ENCODE data around the gene ITIH5.
A peak's percentile ranks its signal among the peaks of the same experiment; 100 is the strongest.

ITIH5 gene

GRCh38 chr10:7561216-7561893 is 105.4 kb downstream of the ITIH5 start:
- TF ChIP-seq CTCF (conservative IDR thresholded peaks at IDR 0.05; ENCODE audit: low read length): no peak
- H3K4me3 ChIP-seq (ENCODE audit: low read length): no peak overlapping the region
- peak; percentile 47 for DNase-seq (ENCODE audit: low read depth)

- no peak for DNase-seq (ENCODE audit: low read depth)
Observed at GRCh38 chr10:7560519-7560918, 106.2 kb downstream of the ITIH5 start.

GRCh38 chr10:7559386-7559785 is 107.4 kb downstream of the ITIH5 start:
- DNase-seq (ENCODE audit: low read depth): peak; percentile 22
- TF ChIP-seq CTCF (conservative IDR thresholded peaks at IDR 0.05; ENCODE audit: low read length): no peak
- H3K4me3 ChIP-seq (ENCODE audit: low read length): no peak overlapping the region

More at GRCh38 chr10:7560519-7560918, 106.2 kb downstream of the ITIH5 start:
- no peak overlapping the region for H3K4me3 ChIP-seq (ENCODE audit: low read length)
- no peak for TF ChIP-seq CTCF (conservative IDR thresholded peaks at IDR 0.05; ENCODE audit: low read length)

GRCh38 chr10:7558036-7558435 is 108.7 kb downstream of the ITIH5 start:
- peak; percentile 17 for DNase-seq (ENCODE audit: low read depth)
- no peak for TF ChIP-seq CTCF (conservative IDR thresholded peaks at IDR 0.05; ENCODE audit: low read length)

GRCh38 chr10:7553531-7553930 is 113.2 kb downstream of the ITIH5 start:
- no peak overlapping the region for H3K4me3 ChIP-seq (ENCODE audit: low read length)
- TF ChIP-seq CTCF (conservative IDR thresholded peaks at IDR 0.05; ENCODE audit: low read length): no peak
- no peak for DNase-seq (ENCODE audit: low read depth)

More at GRCh38 chr10:7558036-7558435, 108.7 kb downstream of the ITIH5 start:
- H3K4me3 ChIP-seq (ENCODE audit: low read length): no peak overlapping the region

- no peak for TF ChIP-seq CTCF (conservative IDR thresholded peaks at IDR 0.05; ENCODE audit: low read length)
- no peak for DNase-seq (ENCODE audit: low read depth)
Observed at GRCh38 chr10:7551950-7552716, 114.6 kb downstream of the ITIH5 start.

GRCh38 chr10:7551289-7551688 is 115.5 kb downstream of the ITIH5 start:
- TF ChIP-seq CTCF (conservative IDR thresholded peaks at IDR 0.05; ENCODE audit: low read length): no peak

More at GRCh38 chr10:7551950-7552716, 114.6 kb downstream of the ITIH5 start:
- H3K4me3 ChIP-seq (ENCODE audit: low read length): no peak overlapping the region

More at GRCh38 chr10:7551289-7551688, 115.5 kb downstream of the ITIH5 start:
- DNase-seq (ENCODE audit: low read depth): no peak
- no peak overlapping the region for H3K4me3 ChIP-seq (ENCODE audit: low read length)
